Endothelial cell of umbilical vein (primary cell): ENCODE measurements around the gene DCAF11. TPM values are rescaled to one million over a fixed set of nuclear protein-coding genes. Genes with fewer than 3 reads are reported as not detected.

Experiments used
- BruUV-seq: library from RNA; stranded (reverse); fragments of 400-500 nt; replicated peaks from 2 replicates; lab custom pipeline; 2021; lab: Mats Ljungman, UMichigan
- CTCF ChIA-PET: fragments of 300-600, 350-600 bp; sonication (Branson Sonifier 250); formaldehyde crosslinking; loops from one replicate; lab custom pipeline; 2021; ENCODE audit warnings: antibody characterized with exemption, inconsistent platforms; lab: Charles Lee
- POLR2A ChIA-PET: fragments of 300-600, 350-600 bp; sonication (Branson Sonifier 250); formaldehyde crosslinking; loops from one replicate; lab custom pipeline; 2021; ENCODE audit warnings: antibody characterized with exemption, inconsistent platforms; lab: Charles Lee
- DNase-seq: peaks from one replicate; pipeline ENCODE4 v3.0.0-alpha.2; 2011; ENCODE audit warnings: low read depth, low spot score
- FAIRE-seq: peaks from 2 replicates; lab custom pipeline; 2011; peaks lifted over from hg19 to GRCh38; lab: Jason Lieb, UNC
- H2AFZ ChIP-seq: 2 replicates; pipeline ENCODE4 v1.6.0; 2012; ENCODE audit warnings: low read depth, low read length, control low read depth, inconsistent platforms
- H3K27ac ChIP-seq: 2 replicates; pipeline ENCODE4 v1.5.1; 2011; ENCODE audit warnings: low read depth, mild to moderate bottlenecking, control low read depth, low read length, moderate library complexity; ENCODE audit not compliant: insufficient read depth
- H3K27me3 ChIP-seq, 2 experiments: 2 replicates each; pipeline versions ENCODE4 v1.6.0 to v1.6.1; 2011; ENCODE audit warnings: low read length in 2 of 2, mixed read lengths in 1 of 2; ENCODE audit not compliant: control insufficient read depth in 2 of 2, insufficient read depth in 2 of 2
- H3K36me3 ChIP-seq, 2 experiments: 2 replicates in 1 of 2; 3 replicates in 1 of 2; pipeline ENCODE4 v1.5.1; 2011; ENCODE audit warnings: low read length in 2 of 2, mild to moderate bottlenecking in 1 of 2, moderate library complexity in 1 of 2; ENCODE audit not compliant: control insufficient read depth in 2 of 2, insufficient read depth in 2 of 2; ENCODE audit errors: extremely low read depth in 1 of 2
- H3K4me1 ChIP-seq: 3 replicates; pipeline ENCODE4 v1.5.1; 2011; ENCODE audit warnings: mild to moderate bottlenecking, low read length; ENCODE audit not compliant: control insufficient read depth, insufficient read depth; ENCODE audit errors: extremely low read depth
- H3K4me2 ChIP-seq: 2 replicates; pipeline ENCODE4 v1.6.1; 2011; ENCODE audit warnings: low read length, control low read depth, mixed read lengths; ENCODE audit not compliant: insufficient read depth
- H3K4me3 ChIP-seq, 3 experiments: fragments of 200-600 bp in 1 of 3; sonication (generic), shearing (Covaris generic) in 1 of 3; replicated peaks in 1 of 3; 2 replicates each; pipeline ENCODE4 v1.5.1; 2011 to 2016; ENCODE audit warnings: control low read depth in 3 of 3, low read length in 3 of 3, mild to moderate bottlenecking in 2 of 3, inconsistent platforms in 1 of 3, low read depth in 1 of 3, moderate library complexity in 1 of 3; ENCODE audit not compliant: insufficient read depth in 1 of 3
- H3K79me2 ChIP-seq: 2 replicates; pipeline ENCODE4 v1.6.0; 2012; ENCODE audit warnings: low read length, inconsistent platforms; ENCODE audit not compliant: control insufficient read depth, insufficient read depth
- H3K9ac ChIP-seq: replicated peaks from 2 replicates; pipeline ENCODE3; 2011; ENCODE audit warnings: low read length, control low read depth; ENCODE audit not compliant: insufficient read depth; ENCODE audit errors: extremely low read depth
- H3K9me1 ChIP-seq: replicated peaks from 3 replicates; pipeline ENCODE4 v1.6.0; 2011; ENCODE audit warnings: mild to moderate bottlenecking, low read length; ENCODE audit not compliant: control insufficient read depth, insufficient read depth; ENCODE audit errors: extremely low read depth
- H3K9me3 ChIP-seq: replicated peaks from 2 replicates; pipeline ENCODE4 v1.5.1; 2012; ENCODE audit warnings: low read length, inconsistent platforms; ENCODE audit not compliant: control insufficient read depth, insufficient read depth
- H4K20me1 ChIP-seq: replicated peaks from 2 replicates; pipeline ENCODE3; 2011; ENCODE audit warnings: mild to moderate bottlenecking, low read length; ENCODE audit not compliant: control insufficient read depth, insufficient read depth; ENCODE audit errors: extremely low read depth
- EZH2 ChIP-seq: IDR thresholded peaks from 2 replicates; pipeline ENCODE4 v1.6.1; 2012; ENCODE audit warnings: borderline replicate concordance, low read depth, mild to moderate bottlenecking, moderate library complexity, low read length, inconsistent platforms; ENCODE audit not compliant: severe bottlenecking
- FOS ChIP-seq: IDR thresholded peaks from 2 replicates; pipeline ENCODE4 v1.6.1; 2011; ENCODE audit warnings: mild to moderate bottlenecking, low read length, moderate library complexity, borderline replicate concordance; ENCODE audit not compliant: insufficient read depth
- GATA2 ChIP-seq: IDR thresholded peaks from 2 replicates; pipeline ENCODE4 v1.7.0; 2011; ENCODE audit warnings: low read depth, mild to moderate bottlenecking, moderate library complexity, mixed read lengths, low read length; ENCODE audit not compliant: insufficient read length, insufficient read depth
- JUN ChIP-seq: IDR thresholded peaks from 2 replicates; pipeline ENCODE4 v1.6.1; 2011; ENCODE audit warnings: borderline replicate concordance, low read depth; ENCODE audit not compliant: insufficient read length, insufficient read depth
- MYC ChIP-seq: IDR thresholded peaks from one replicate; pipeline ENCODE4 v1.6.1; 2011; ENCODE audit warnings: mild to moderate bottlenecking, low read depth, low read length
- POLR2A ChIP-seq: IDR thresholded peaks from 2 replicates; pipeline ENCODE4 v1.6.1; 2012; ENCODE audit warnings: low read depth, mild to moderate bottlenecking, control low read depth, low read length
- POLR2AphosphoS5 ChIP-seq: IDR thresholded peaks from 2 replicates; pipeline ENCODE4 v1.6.1; 2012; ENCODE audit warnings: low read depth, mild to moderate bottlenecking, control low read depth, low read length, moderate library complexity; ENCODE audit not compliant: insufficient read depth
- dilution Hi-C: fragments of 300-500 bp; cut with MboI; formaldehyde crosslinking; loops from one replicate; pipeline ENCODE4 v1.15.0; 2019; ENCODE audit warnings: low sequenced_read_pairs; ENCODE audit not compliant: extremely low pct_ligation_motif_present
- intact Hi-C: fragments of 100-400 bp; cut with micrococcal nuclease; formaldehyde crosslinking; loops from one replicate; pipeline ENCODE4 v1.10.0; 2022
- polyA plus RNA-seq, 4 experiments: library from polyadenylated mRNA; depleted of rRNA in 3 of 4; stranded (reverse) in 3 of 4; unstranded in 1 of 4; fragments of >200 nt; gene quantifications; 2 replicates each; pipeline versions ENCODE4 v1.2.1 to v1.2.3, GENCODE V29; 2011 to 2012; ENCODE audit warnings: missing spikeins in 1 of 4
- total RNA-seq: library from RNA; stranded (reverse); gene quantifications from 2 replicates; pipeline ENCODE4 v1.2.3, GENCODE V29; 2021
- TF ChIP-seq, protein P1 (sequence below), 2 donors: IDR thresholded peaks; 1 replicate in 1 of 2; 2 replicates in 1 of 2; pipeline ENCODE4 v1.5.1; 2011; ENCODE audit warnings: low read length in 2 of 2, mild to moderate bottlenecking in 2 of 2, moderate library complexity in 2 of 2, control low read depth in 1 of 2, inconsistent platforms in 1 of 2, low read depth in 1 of 2; ENCODE audit not compliant: insufficient read depth in 1 of 2; ENCODE audit errors: extremely low read depth in 1 of 2
- TF ChIP-seq, protein P2 (sequence below): IDR thresholded peaks from 2 replicates; pipeline ENCODE4 v1.6.1; 2011; ENCODE audit not compliant: insufficient read depth, insufficient read length

The DCAF11 gene
- total and polyA plus RNA-seq, 2 donors (not counting 3 experiments of a cell fraction or from before 2014, with no cell fraction given) = 37.3 to 38.5 TPM

DNA sequence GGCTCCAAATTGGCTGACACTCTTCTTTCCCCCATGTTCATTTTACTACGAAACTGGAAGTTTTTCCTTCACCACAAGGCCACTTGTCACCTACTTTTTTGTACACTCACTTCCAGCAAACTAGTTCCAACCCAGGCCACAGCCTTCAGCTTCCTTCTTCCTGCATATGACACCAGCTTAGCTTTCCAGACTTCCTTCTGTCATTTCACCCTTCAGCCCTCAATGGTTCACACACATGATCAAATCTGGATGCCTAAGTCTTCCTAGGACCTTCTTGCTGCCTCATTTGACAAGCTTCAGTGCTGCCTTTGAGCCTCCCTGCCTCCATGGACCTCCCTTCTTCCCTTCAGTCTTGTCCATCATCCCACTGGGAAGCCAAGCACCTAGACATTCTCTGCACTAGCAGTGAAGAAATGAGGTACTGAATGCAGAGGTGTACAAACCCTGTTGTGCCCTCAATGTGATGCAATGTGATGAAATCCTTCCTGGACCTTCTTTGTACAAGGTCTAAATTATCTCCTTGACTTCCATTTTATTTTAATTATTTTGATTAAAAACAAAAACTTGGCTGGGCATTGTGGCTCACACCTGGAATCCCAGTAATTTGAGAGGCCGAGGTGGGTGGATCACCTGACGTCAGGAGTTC lies 53.0 kb downstream of the DCAF11 start:
- FAIRE-seq (no peak), DNase-seq (no peak)
- ChIA-PET CTCF (interaction anchor here (1.1 kb wide), 1 partner anchor 10 kb away, joined by 3 read pairs; no protein-coding TSS in a partner anchor), POLR2A (interaction anchor here (0.6 kb wide), 1 partner anchor 8 kb away, joined by 6 read pairs; no protein-coding TSS in a partner anchor)
- no peak overlapping the region for H3K4me2 ChIP-seq
- no peak overlapping the region for H2AFZ ChIP-seq
- no peaks in the 10 kb centered on the region for H3K9me1 ChIP-seq
- intact Hi-C loops (no loop called here), dilution Hi-C loops (no loop called here)
- peaks cover 17 to 37% of the 10 kb centered on the region in 2 experiments for H3K36me3 ChIP-seq
- peaks cover 3% of the 10 kb centered on the region for H3K79me2 ChIP-seq
- no peak overlapping the region for H3K4me3 ChIP-seq
- no peaks in the 10 kb centered on the region for H4K20me1 ChIP-seq
- peaks cover 3% of the 10 kb centered on the region for H3K4me1 ChIP-seq
- TF ChIP-seq MYC = no peak
- no peak for TF ChIP-seq EZH2
- TF ChIP-seq, protein P1, sequence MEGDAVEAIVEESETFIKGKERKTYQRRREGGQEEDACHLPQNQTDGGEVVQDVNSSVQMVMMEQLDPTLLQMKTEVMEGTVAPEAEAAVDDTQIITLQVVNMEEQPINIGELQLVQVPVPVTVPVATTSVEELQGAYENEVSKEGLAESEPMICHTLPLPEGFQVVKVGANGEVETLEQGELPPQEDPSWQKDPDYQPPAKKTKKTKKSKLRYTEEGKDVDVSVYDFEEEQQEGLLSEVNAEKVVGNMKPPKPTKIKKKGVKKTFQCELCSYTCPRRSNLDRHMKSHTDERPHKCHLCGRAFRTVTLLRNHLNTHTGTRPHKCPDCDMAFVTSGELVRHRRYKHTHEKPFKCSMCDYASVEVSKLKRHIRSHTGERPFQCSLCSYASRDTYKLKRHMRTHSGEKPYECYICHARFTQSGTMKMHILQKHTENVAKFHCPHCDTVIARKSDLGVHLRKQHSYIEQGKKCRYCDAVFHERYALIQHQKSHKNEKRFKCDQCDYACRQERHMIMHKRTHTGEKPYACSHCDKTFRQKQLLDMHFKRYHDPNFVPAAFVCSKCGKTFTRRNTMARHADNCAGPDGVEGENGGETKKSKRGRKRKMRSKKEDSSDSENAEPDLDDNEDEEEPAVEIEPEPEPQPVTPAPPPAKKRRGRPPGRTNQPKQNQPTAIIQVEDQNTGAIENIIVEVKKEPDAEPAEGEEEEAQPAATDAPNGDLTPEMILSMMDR (IDR thresholded peaks at IDR 0.05; ENCODE audit: extremely low read depth in 1 of 2, insufficient read depth in 1 of 2, low read depth in 1 of 2, low read length in 2 of 2) = no peak
- no peak for TF ChIP-seq POLR2AphosphoS5
- TF ChIP-seq JUN = no peak
- no peak for TF ChIP-seq POLR2A
- TF ChIP-seq, protein P2, sequence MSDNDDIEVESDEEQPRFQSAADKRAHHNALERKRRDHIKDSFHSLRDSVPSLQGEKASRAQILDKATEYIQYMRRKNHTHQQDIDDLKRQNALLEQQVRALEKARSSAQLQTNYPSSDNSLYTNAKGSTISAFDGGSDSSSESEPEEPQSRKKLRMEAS = no peak
- no peak for TF ChIP-seq FOS
- no peak for TF ChIP-seq GATA2
- no peak overlapping the region for H3K9ac ChIP-seq
- H3K9me3 ChIP-seq = no peaks in the 10 kb centered on the region
- no peak overlapping the region for H3K27ac ChIP-seq
- no TSS peak for BruUV-seq
- no peaks in the 10 kb centered on the region for H3K27me3 ChIP-seq
